Activated CD8-positive, alpha-beta T cell treated with anti-CD3 and anti-CD28 coated beads, Interleukin-2, amount 10 ng/mL, durations not matched to agents 7 days and 5 days (primary cell): ENCODE results near the gene SH2D3C. TPM values are rescaled to one million over a fixed set of nuclear protein-coding genes. Genes with fewer than 3 reads are reported as not detected.

ENCODE experiments used
- ATAC-seq: fragments of 150-1000 bp; cut with Tn5 transposase; one replicate; pipeline ENCODE4 v1.10.0; 2021; ENCODE audit warnings: moderate library complexity
- CTCF ChIA-PET: fragments of 350-600 bp; sonication (Branson Sonifier 250); formaldehyde crosslinking; loops from one replicate; lab custom pipeline; 2021; ENCODE audit warnings: antibody characterized with exemption; lab: Charles Lee
- POLR2A ChIA-PET: fragments of 350-600 bp; sonication (Branson Sonifier 250); formaldehyde crosslinking; loops from one replicate; lab custom pipeline; 2021; ENCODE audit warnings: antibody characterized with exemption; lab: Charles Lee
- DNase-seq: peaks from one replicate; pipeline ENCODE4 v3.0.0-alpha.2; 2020
- H3K27ac Mint-ChIP-seq: one replicate; pipeline ENCODE4 v1.8.0; 2021; ENCODE audit warnings: mild to moderate bottlenecking, mixed read lengths
- H3K27me3 Mint-ChIP-seq: one replicate; pipeline ENCODE4 v1.8.0; 2021; ENCODE audit warnings: low read depth, mixed read lengths
- H3K36me3 Mint-ChIP-seq: one replicate; pipeline ENCODE4 v1.8.0; 2021; ENCODE audit warnings: low read depth, mixed read lengths
- H3K4me1 Mint-ChIP-seq: one replicate; pipeline ENCODE4 v1.8.0; 2021; ENCODE audit warnings: low read depth, mixed read lengths
- H3K4me3 Mint-ChIP-seq: one replicate; pipeline ENCODE4 v1.8.0; 2021; ENCODE audit warnings: mild to moderate bottlenecking, mixed read lengths
- H3K9me3 Mint-ChIP-seq: one replicate; pipeline ENCODE4 v1.8.0; 2022; ENCODE audit warnings: mixed read lengths; ENCODE audit not compliant: insufficient read depth
- total RNA-seq, 2 experiments: library from RNA; stranded (reverse); gene quantifications; one replicate each; pipeline ENCODE4 v1.2.3, GENCODE V29; 2021

Gene SH2D3C
- total RNA-seq, 2 experiments from 2014 or later = 75.6 to 77.5 TPM

GRCh38 chr9:127738666-127739065, 39.8 kb downstream of the SH2D3C start:
- H3K27ac Mint-ChIP-seq = no peak overlapping the region
- no peaks in the 10 kb centered on the region for H3K9me3 Mint-ChIP-seq
- ATAC-seq (no peak), DNase-seq (no peak)
- no peak overlapping the region for H3K4me3 Mint-ChIP-seq
- peaks cover 41% of the 10 kb centered on the region for H3K36me3 Mint-ChIP-seq
- ChIA-PET POLR2A (no interaction called here), CTCF (interaction anchor here (0.9 to 1.9 kb wide), 2 partner anchors 44 to 46 kb away, joined by 3 to 7 read pairs; partner anchors contain the start of gene CDK9)
- H3K27me3 Mint-ChIP-seq = no peaks in the 10 kb centered on the region
- H3K4me1 Mint-ChIP-seq = peaks cover 20% of the 10 kb centered on the region

- ChIA-PET CTCF (interaction anchor here (0.8 to 3.4 kb wide), 60 partner anchors 9 to 521 kb away, joined by 3 to 59 read pairs (median 7); partner anchors contain the start of genes CDK9, FPGS, LRSAM1 and NAIF1), POLR2A (interaction anchor here (0.6 to 2.2 kb wide), 14 partner anchors 9 to 285 kb away, joined by 3 to 12 read pairs (median 4); partner anchors contain the start of genes CDK9, LRSAM1, RPL12 and ST6GALNAC4)
- Mint-ChIP-seq H3K27ac (peak overlapping the region; percentile 86), H3K4me1 (peaks cover 25% of the 10 kb centered on the region), H3K4me3 (peak overlapping the region; percentile 73), H3K9me3 (no peaks in the 10 kb centered on the region), H3K36me3 (peaks cover 21% of the 10 kb centered on the region), H3K27me3 (no peaks in the 10 kb centered on the region)
- DNase-seq = no peak
- no peak for ATAC-seq
Measured at GRCh38 chr9:127735530-127736185, 42.8 kb downstream of the SH2D3C start.

- peaks cover 18% of the 10 kb centered on the region for H3K36me3 Mint-ChIP-seq
- H3K27me3 Mint-ChIP-seq = no peaks in the 10 kb centered on the region
- ChIA-PET CTCF (interaction anchor here (0.6 to 3.4 kb wide), 88 partner anchors 10 to 520 kb away, joined by 3 to 59 read pairs (median 5); partner anchors contain the start of genes CDK9, FPGS, LRSAM1 and NAIF1), POLR2A (interaction anchor here (0.5 to 2.2 kb wide), 21 partner anchors 10 to 284 kb away, joined by 3 to 12 read pairs (median 4); partner anchors contain the start of genes CDK9, CFAP157, LRSAM1 and PTRH1)
- ATAC-seq = peak; percentile 93
- peak within 1 kb of the TSS; percentile 73 for H3K4me3 Mint-ChIP-seq
- H3K27ac Mint-ChIP-seq = peak within 1 kb of the TSS; percentile 86
- H3K4me1 Mint-ChIP-seq = peaks cover 25% of the 10 kb centered on the region
- no peaks in the 10 kb centered on the region for H3K9me3 Mint-ChIP-seq
- DNase-seq = peak; percentile 99
Measured at GRCh38 chr9:127734747-127735529, 43.5 kb downstream of the SH2D3C start, which contains the start of gene TOR2A. Gene TOR2A (minus strand): TSS chr9:127735294. CDS start chr9:127735270, 24 bp downstream.

- no peak for ATAC-seq
- peaks cover 16% of the 10 kb centered on the region for H3K36me3 Mint-ChIP-seq
- CTCF ChIA-PET = interaction anchor here (0.7 to 3.4 kb wide), 74 partner anchors 10 to 333 kb away, joined by 3 to 59 read pairs (median 6); partner anchors contain the start of genes CDK9, FPGS, LRSAM1 and NAIF1
- H3K4me1 Mint-ChIP-seq = peaks cover 25% of the 10 kb centered on the region
- no peaks in the 10 kb centered on the region for H3K9me3 Mint-ChIP-seq
- POLR2A ChIA-PET = interaction anchor here (0.5 to 2.2 kb wide), 16 partner anchors 10 to 283 kb away, joined by 3 to 12 read pairs (median 4); partner anchors contain the start of genes CDK9, CFAP157, LRSAM1 and PTRH1
- DNase-seq = no peak
- H3K27ac Mint-ChIP-seq = peak overlapping the region; percentile 86
- H3K4me3 Mint-ChIP-seq = peak overlapping the region; percentile 73
- no peaks in the 10 kb centered on the region for H3K27me3 Mint-ChIP-seq
Measured at GRCh38 chr9:127734247-127734746, 44.2 kb downstream of the SH2D3C start.

GRCh38 chr9:127733614-127734013, 44.9 kb downstream of the SH2D3C start:
- peaks cover 11% of the 10 kb centered on the region for H3K36me3 Mint-ChIP-seq
- peak overlapping the region; percentile 73 for H3K4me3 Mint-ChIP-seq
- POLR2A ChIA-PET = no interaction called here
- H3K9me3 Mint-ChIP-seq = no peaks in the 10 kb centered on the region
- H3K27ac Mint-ChIP-seq = peak overlapping the region; percentile 69
- CTCF ChIA-PET = interaction anchor here (1.1 to 3.4 kb wide), 9 partner anchors 22 to 246 kb away, joined by 3 to 53 read pairs (median 24); partner anchors contain the start of genes ST6GALNAC4 and STXBP1
- DNase-seq = no peak
- H3K4me1 Mint-ChIP-seq = peaks cover 25% of the 10 kb centered on the region
- no peak for ATAC-seq
- no peaks in the 10 kb centered on the region for H3K27me3 Mint-ChIP-seq

GRCh38 chr9:127732444-127732843, 46.0 kb downstream of the SH2D3C start:
- CTCF ChIA-PET = interaction anchor here (1.1 kb wide), 1 partner anchor 189 kb away, joined by 3 read pairs; no protein-coding TSS in a partner anchor
- peaks cover 3% of the 10 kb centered on the region for H3K36me3 Mint-ChIP-seq
- DNase-seq = no peak

GRCh38 chr9:127731938-127732337, 46.5 kb downstream of the SH2D3C start:
- H3K36me3 Mint-ChIP-seq = no peaks in the 10 kb centered on the region
- peaks cover 25% of the 10 kb centered on the region for H3K4me1 Mint-ChIP-seq
- DNase-seq (no peak), ATAC-seq (no peak)
- no peak overlapping the region for H3K4me3 Mint-ChIP-seq
- CTCF ChIA-PET = no interaction called here
- POLR2A ChIA-PET = no interaction called here
- no peaks in the 10 kb centered on the region for H3K27me3 Mint-ChIP-seq
- H3K27ac Mint-ChIP-seq = no peak overlapping the region
- no peaks in the 10 kb centered on the region for H3K9me3 Mint-ChIP-seq

More at GRCh38 chr9:127732444-127732843, 46.0 kb downstream of the SH2D3C start:
- peaks cover 25% of the 10 kb centered on the region for H3K4me1 Mint-ChIP-seq
- ATAC-seq = no peak
- H3K27me3 Mint-ChIP-seq = no peaks in the 10 kb centered on the region
- no peak overlapping the region for H3K4me3 Mint-ChIP-seq
- H3K9me3 Mint-ChIP-seq = no peaks in the 10 kb centered on the region
- POLR2A ChIA-PET = interaction anchor here (0.6 kb wide), 1 partner anchor 47 kb away, joined by 3 read pairs; no protein-coding TSS in a partner anchor
- H3K27ac Mint-ChIP-seq = no peak overlapping the region

- Mint-ChIP-seq H3K9me3 (no peaks in the 10 kb centered on the region), H3K27ac (no peak overlapping the region), H3K4me1 (peaks cover 22% of the 10 kb centered on the region), H3K36me3 (no peaks in the 10 kb centered on the region), H3K4me3 (no peak overlapping the region), H3K27me3 (no peaks in the 10 kb centered on the region)
- POLR2A ChIA-PET = no interaction called here
- DNase-seq = no peak
- CTCF ChIA-PET = interaction anchor here (1.1 to 1.2 kb wide), 2 partner anchors 108 to 141 kb away, joined by 3 to 5 read pairs; no protein-coding TSS in a partner anchor
- ATAC-seq = no peak
Measured at GRCh38 chr9:127730799-127731410, 47.6 kb downstream of the SH2D3C start.

- no peaks in the 10 kb centered on the region for H3K9me3 Mint-ChIP-seq
- no peaks in the 10 kb centered on the region for H3K36me3 Mint-ChIP-seq
- ATAC-seq (no peak), DNase-seq (no peak)
- peak overlapping the region; percentile 30 for H3K27ac Mint-ChIP-seq
- H3K27me3 Mint-ChIP-seq = no peaks in the 10 kb centered on the region
- H3K4me1 Mint-ChIP-seq = peaks cover 16% of the 10 kb centered on the region
- no peak overlapping the region for H3K4me3 Mint-ChIP-seq
- POLR2A ChIA-PET = no interaction called here
- CTCF ChIA-PET = interaction anchor here (1.1 to 1.2 kb wide), 2 partner anchors 108 to 140 kb away, joined by 3 to 5 read pairs; no protein-coding TSS in a partner anchor
Measured at GRCh38 chr9:127730262-127730661, 48.2 kb downstream of the SH2D3C start.

GRCh38 chr9:127729522-127730256, 48.8 kb downstream of the SH2D3C start:
- H3K9me3 Mint-ChIP-seq = no peaks in the 10 kb centered on the region
- H3K36me3 Mint-ChIP-seq = no peaks in the 10 kb centered on the region
- ChIA-PET CTCF (interaction anchor here (0.7 to 1.5 kb wide), 9 partner anchors 107 to 787 kb away, joined by 3 to 5 read pairs (median 3); no protein-coding TSS in a partner anchor), POLR2A (no interaction called here)
- no peak for DNase-seq
- peaks cover 15% of the 10 kb centered on the region for H3K4me1 Mint-ChIP-seq
- peak overlapping the region; percentile 30 for H3K27ac Mint-ChIP-seq
- H3K27me3 Mint-ChIP-seq = no peaks in the 10 kb centered on the region
- H3K4me3 Mint-ChIP-seq = no peak overlapping the region
- ATAC-seq = no peak
